K562 (cell line): Measurements from ENCODE around the gene PAEP. TPM values are rescaled to one million over a fixed set of nuclear protein-coding genes. Genes with fewer than 3 reads are reported as not detected.
A peak's percentile ranks its signal among the peaks of the same experiment; 100 is the strongest.

Experiments used
- ATAC-seq: fragments of 200-7000 bp; cut with Tn5 transposase; 3 replicates; pipeline ENCODE4 v1.9.1; 2020; ENCODE audit warnings: moderate library complexity
- BruUV-seq: library from RNA; stranded (reverse); fragments of 400-500 nt; replicated peaks from 2 replicates; lab custom pipeline; 2021; lab: Mats Ljungman, UMichigan
- CTCF ChIA-PET: fragments of 300-600 bp; formaldehyde crosslinking; extraction: SDS; loops from one replicate; lab custom pipeline; 2021; ENCODE audit warnings: low intra/inter-chr PET ratio; lab: Yijun Ruan, JAX
- POLR2A ChIA-PET: fragments of 300-600, 350-650 bp; sonication (Branson Sonifier 250); formaldehyde crosslinking; extraction: SDS; loops from one replicate; lab custom pipeline; 2021; ENCODE audit warnings: antibody characterized with exemption, inconsistent platforms; lab: Yijun Ruan, JAX
- DNase-seq, 4 experiments: peaks; one replicate each; pipeline versions ENCODE4 v3.0.0 to v3.0.0-alpha.2; 2011 to 2018; ENCODE audit warnings: low spot score in 3 of 4, mixed read lengths in 3 of 4; ENCODE audit errors: extremely low read depth in 1 of 4
- FAIRE-seq: peaks from 2 replicates; lab custom pipeline; 2011; peaks lifted over from hg19 to GRCh38; lab: Jason Lieb, UNC
- H2AFZ ChIP-seq: 2 replicates; pipeline ENCODE4 v1.6.0; 2011; ENCODE audit warnings: low read depth, low read length, control low read depth, inconsistent platforms
- H3K27ac ChIP-seq: fragments of 200-600 bp; 3 replicates; pipeline ENCODE4 v1.8.0; 2011; ENCODE audit warnings: low read depth, mild to moderate bottlenecking, control low read depth, inconsistent platforms, low read length, moderate library complexity, mixed read lengths; ENCODE audit errors: extremely low read depth
- H3K27me3 ChIP-seq, 2 experiments: fragments of 300-600 bp in 1 of 2; 2 replicates in 1 of 2; 3 replicates in 1 of 2; pipeline versions ENCODE4 v1.6.0 to v1.8.0; 2011; ENCODE audit warnings: inconsistent platforms in 2 of 2, low read length in 2 of 2, mild to moderate bottlenecking in 1 of 2, mixed read lengths in 1 of 2, moderate library complexity in 1 of 2; ENCODE audit not compliant: control insufficient read depth in 2 of 2, insufficient read depth in 2 of 2
- H3K36me3 ChIP-seq: fragments of 300-600 bp; 3 replicates; pipeline ENCODE4 v1.8.0; 2011; ENCODE audit warnings: mild to moderate bottlenecking, low read length, inconsistent platforms; ENCODE audit not compliant: control insufficient read depth, insufficient read depth
- H3K4me1 ChIP-seq, 2 experiments: fragments of 200-600 bp in 1 of 2; replicated peaks in 1 of 2; 2 replicates in 1 of 2; 3 replicates in 1 of 2; pipeline versions ENCODE4 v1.5.1 to v1.8.0; 2011; ENCODE audit warnings: inconsistent platforms in 2 of 2, low read length in 2 of 2, mild to moderate bottlenecking in 1 of 2, mixed read lengths in 1 of 2, moderate library complexity in 1 of 2; ENCODE audit not compliant: control insufficient read depth in 2 of 2, insufficient read depth in 2 of 2
- H3K4me2 ChIP-seq: 2 replicates; pipeline ENCODE4 v1.6.1; 2011; ENCODE audit warnings: low read length, control low read depth, inconsistent platforms, mixed read lengths; ENCODE audit not compliant: insufficient read depth
- H3K4me3 ChIP-seq: fragments of 200-600 bp; sonication (generic), shearing (Covaris generic); 2 replicates; pipeline ENCODE4 v1.5.1; 2016; ENCODE audit warnings: control low read depth, inconsistent platforms
- H3K79me2 ChIP-seq: fragments of 200-600 bp; 3 replicates; pipeline ENCODE4 v1.8.0; 2011; ENCODE audit warnings: low read length, inconsistent platforms; ENCODE audit not compliant: control insufficient read depth, insufficient read depth
- H3K9ac ChIP-seq, 2 experiments: 2 replicates each; pipeline versions ENCODE4 v1.6.0 to v1.6.1; 2011; ENCODE audit warnings: low read depth in 2 of 2, low read length in 2 of 2, control low read depth in 1 of 2, inconsistent platforms in 1 of 2, mild to moderate bottlenecking in 1 of 2, mixed read lengths in 1 of 2; ENCODE audit not compliant: insufficient read depth in 1 of 2
- H3K9me1 ChIP-seq: one replicate; pipeline ENCODE4 v1.6.0; 2011; ENCODE audit warnings: inconsistent platforms, mild to moderate bottlenecking, low read length, moderate library complexity; ENCODE audit not compliant: control insufficient read depth, insufficient read depth
- H3K9me3 ChIP-seq: replicated peaks from 2 replicates; pipeline ENCODE4 v1.5.1; 2011; ENCODE audit warnings: low read depth, low read length, inconsistent platforms; ENCODE audit not compliant: control insufficient read depth, insufficient read depth
- H4K20me1 ChIP-seq: replicated peaks from 2 replicates; pipeline ENCODE4 v1.6.1; 2011; ENCODE audit warnings: low read length, inconsistent platforms, mixed read lengths; ENCODE audit not compliant: control insufficient read depth, insufficient read depth
- ADNP ChIP-seq: fragments of 200-800 bp; sonication (Bioruptor generic); IDR thresholded peaks from 2 replicates; pipeline ENCODE4 v1.6.1; 2016; ENCODE audit warnings: missing genetic modification characterization, missing compliant biosample characterization
- ARID1B ChIP-seq: fragments of 450-650 bp; IDR thresholded peaks from 2 replicates; pipeline ENCODE4 v1.6.1; 2016; ENCODE audit warnings: antibody characterized with exemption, mild to moderate bottlenecking, inconsistent platforms
- CBFA2T3 ChIP-seq: fragments of 450-650 bp; IDR thresholded peaks from 2 replicates; pipeline ENCODE4 v1.6.1; 2017
- CTBP1 ChIP-seq: fragments of 450-650 bp; IDR thresholded peaks from 2 replicates; pipeline ENCODE4 v1.6.1; 2016; ENCODE audit warnings: borderline replicate concordance
- DPF2 ChIP-seq: fragments of 450-650 bp; IDR thresholded peaks from 2 replicates; pipeline ENCODE4 v1.6.1; 2016
- FOSL1 ChIP-seq: fragments of 200-800 bp; sonication (Bioruptor generic); conservative IDR thresholded peaks from 2 replicates; pipeline ENCODE4 v1.6.1; 2016; ENCODE audit warnings: missing genetic modification characterization, missing compliant biosample characterization
- MGA ChIP-seq: fragments of 450-650 bp; IDR thresholded peaks from 2 replicates; pipeline ENCODE4 v1.6.1; 2016; ENCODE audit warnings: mild to moderate bottlenecking, moderate library complexity
- SMARCA4 ChIP-seq: fragments of 450-650 bp; IDR thresholded peaks from 2 replicates; pipeline ENCODE4 v1.6.1; 2016
- SPI1 ChIP-seq: IDR thresholded peaks from 2 replicates; pipeline ENCODE4 v1.6.1; 2011; ENCODE audit warnings: low read depth, low read length, control low read depth, borderline replicate concordance
- ZNF584 ChIP-seq: fragments of 200-800 bp; sonication (Bioruptor generic); IDR thresholded peaks from 2 replicates; pipeline ENCODE4 v1.6.1; 2016; ENCODE audit warnings: low read depth, mild to moderate bottlenecking, missing genetic modification characterization, missing compliant biosample characterization
- WGBS: fragments of 100-300 bp; shearing (Covaris generic); methylation state at CpG from one replicate; pipeline ENCODE4 v1.1.6; 2016; ENCODE audit warnings: low coverage, mixed read lengths; ENCODE audit not compliant: insufficient coverage; ENCODE audit errors: missing lambda C conversion rate; 5-methylcytosine and 5-hydroxymethylcytosine counted together
- in situ Hi-C: fragments of 300-500 bp; cut with MboI; formaldehyde crosslinking; loops from 4 replicates; pipeline ENCODE4 v1.15.0; 2018; ENCODE audit warnings: inconsistent platforms, mixed read lengths
- intact Hi-C: fragments of 100-400 bp; cut with micrococcal nuclease; formaldehyde crosslinking; loops from 2 replicates; pipeline ENCODE4 v1.14.2; 2022
- polyA plus RNA-seq, 8 experiments: library from polyadenylated mRNA; depleted of rRNA in 4 of 8; stranded (reverse) in 5 of 8; unstranded in 3 of 8; fragments of >200 nt; fragmentation: Nextera tagmentation in 2 of 8; fragmentation: Illumina TruSeq in 1 of 8; extraction: Ambion mirVana in 2 of 8; extraction: Trizol in 1 of 8; gene quantifications; 2 replicates each; pipeline versions ENCODE4 v1.2.1 to v1.2.3, GENCODE V29; 2011 to 2014; ENCODE audit warnings: inconsistent platforms in 1 of 8, missing spikeins in 1 of 8
- total RNA-seq, 7 experiments: library from RNA; depleted of rRNA in 6 of 7; stranded (reverse); fragments of >200 nt in 6 of 7; fragmentation: Illumina TruSeq in 2 of 7; extraction: Trizol in 2 of 7; gene quantifications; 2 replicates each; pipeline versions ENCODE4 v1.2.1 to v1.2.3, GENCODE V29; 2011 to 2021; ENCODE audit warnings: low replicate concordance in 1 of 7

Gene PAEP
- total and polyA plus RNA-seq, 9 of the 15 experiments (the other 6 are each of a cell fraction or from before 2014, with no cell fraction given) = 0.22 to 4.5 (median 0.58) TPM

DNA sequence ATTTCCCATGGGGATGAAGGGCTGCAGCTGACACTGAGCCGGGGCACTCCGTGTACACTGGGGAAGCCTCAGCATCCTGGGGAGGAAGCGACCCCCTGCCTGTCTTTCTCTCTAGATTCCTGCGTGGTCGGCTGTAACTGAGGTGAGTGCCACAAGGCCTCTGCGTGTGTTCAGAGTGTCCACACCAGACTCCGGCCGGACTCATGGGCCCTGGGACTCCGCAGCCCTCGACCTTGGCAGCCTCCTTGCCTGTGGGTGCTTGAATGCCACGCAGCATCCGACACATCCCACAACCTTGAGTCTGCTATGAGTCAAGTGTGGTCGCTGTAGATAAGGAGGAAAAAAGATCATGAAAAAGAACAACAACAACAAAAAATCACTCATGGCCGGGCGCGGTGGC is 23.4 kb downstream of the PAEP start:
- in situ Hi-C loops (no loop called here), intact Hi-C loops (no loop called here)
- ChIA-PET POLR2A (interaction anchor here (0.5 to 0.7 kb wide), 2 partner anchors 55 to 408 kb away, joined by 3 to 4 read pairs; no protein-coding TSS in a partner anchor), CTCF (no interaction called here)
- H3K4me1 ChIP-seq = peaks cover 10 to 47% of the 10 kb centered on the region in 2 experiments; a peak in 2 of 5 replicates
- no peak overlapping the region for H3K4me2 ChIP-seq
- H3K27me3 ChIP-seq = peaks cover 0 to 79% of the 10 kb centered on the region in 2 experiments; a peak in 3 of 5 replicates
- no peak overlapping the region for H3K9ac ChIP-seq
- no peaks in the 10 kb centered on the region for H3K9me1 ChIP-seq
- no peaks in the 10 kb centered on the region for H3K9me3 ChIP-seq
- ATAC-seq = no peak
- 0 out of 2 replicates have a peak, but pooled peaks cover 5% of the 10 kb centered on the region for H4K20me1 ChIP-seq
- no peak for FAIRE-seq
- no peaks in the 10 kb centered on the region for H3K36me3 ChIP-seq
- peak; percentile 59 for TF ChIP-seq CBFA2T3
- no peak for TF ChIP-seq SPI1
- TF ChIP-seq ADNP = no peak
- 0 out of 2 replicates have a peak, but pooled peaks have one; percentile 30 for TF ChIP-seq CTBP1
- peak; percentile 42; the same call in 1 of the 2 replicates for TF ChIP-seq ZNF584 (CRISPR knock-in tag)
- TF ChIP-seq MGA = no peak
- 0 out of 2 replicates have a peak, but pooled peaks have one; percentile 27 for TF ChIP-seq DPF2
- TF ChIP-seq ARID1B = peak; percentile 58
- TF ChIP-seq FOSL1 (tag) = peak; percentile 79
- TF ChIP-seq SMARCA4 = peak; percentile 35; the same call in 1 of the 2 replicates
- no TSS peak for BruUV-seq
- H3K79me2 ChIP-seq = no peaks in the 10 kb centered on the region
- no peak for DNase-seq
- H2AFZ ChIP-seq = no peak overlapping the region
- H3K27ac ChIP-seq = no peak overlapping the region
- H3K4me3 ChIP-seq = no peak overlapping the region
- WGBS = 15% methylated on average over 14 of the region's 16 CpGs
